HG03571 (cell line): Measurements from ENCODE around the gene TTC39C.
"Not testable (repeated sequence)": the region's sequence is repeated elsewhere in the genome, so short reads cannot be mapped to it uniquely, and the experiment has no call there.

Source experiments
- ATAC-seq: cut with Tn5 transposase; IDR thresholded peaks from one replicate; pipeline ENCODE4 v1.9.1; 2021; ENCODE audit not compliant: unreplicated experiment

TTC39C gene

GRCh38 chr18:24015639-24016631 is 1.4 kb downstream of the TTC39C start:
- no peak for ATAC-seq

DNA sequence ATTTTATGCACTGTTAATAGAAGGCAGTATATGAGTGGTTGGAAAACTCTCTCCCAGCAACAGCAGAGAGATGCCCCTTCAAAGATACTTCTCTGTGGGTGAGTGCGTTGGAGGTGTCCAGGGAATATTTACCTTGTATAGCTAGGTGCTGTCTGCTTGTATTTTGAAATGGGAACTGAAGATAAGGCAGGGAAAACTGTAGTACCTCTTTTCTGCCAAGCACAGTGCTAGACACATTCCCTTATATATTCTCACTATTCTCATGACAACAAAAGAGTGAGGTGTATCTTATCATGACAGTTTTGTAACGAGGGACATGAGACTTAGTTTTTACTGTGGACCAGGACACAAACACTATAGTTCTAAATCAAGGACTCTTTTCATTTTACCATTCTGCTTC is 2.1 kb downstream of the TTC39C start:
- no peak for ATAC-seq

DNA sequence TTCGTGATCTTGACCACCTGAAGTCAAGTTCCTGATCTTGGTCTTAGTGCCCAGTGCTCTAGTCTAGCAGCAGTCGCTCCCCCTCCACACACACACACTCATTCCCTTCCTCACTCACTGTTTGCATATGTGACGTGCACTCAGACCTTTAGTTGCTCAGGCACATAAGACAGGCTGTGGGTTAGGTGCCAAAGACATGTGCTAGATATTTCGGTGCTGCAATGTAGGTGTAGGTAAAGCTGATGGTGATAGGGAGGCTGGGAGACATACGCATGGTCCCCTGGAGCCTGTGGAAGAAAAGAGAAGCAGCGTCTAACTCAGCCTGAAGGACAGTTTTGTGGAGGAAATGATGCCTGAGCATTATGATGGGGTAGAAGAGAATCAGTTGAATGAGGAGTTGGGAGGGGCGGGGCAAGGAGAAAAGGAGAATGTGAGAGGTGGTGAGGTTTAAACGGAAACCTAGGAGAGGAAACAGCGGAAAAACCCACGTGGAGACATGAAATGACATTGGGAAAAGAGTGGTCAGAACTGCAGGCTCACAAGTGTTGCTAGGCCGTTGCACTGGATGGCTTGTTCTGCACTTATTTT is 3.8 kb downstream of the TTC39C start:
- no peak for ATAC-seq

GRCh38 chr18:24019641-24020331 is 5.2 kb downstream of the TTC39C start:
- peak; percentile 84 for ATAC-seq

GRCh38 chr18:24021505-24021904 is 7.0 kb downstream of the TTC39C start:
- ATAC-seq, result no peak

- ATAC-seq, result no peak
These were observed 7.6 kb downstream of the TTC39C start for GRCh38 chr18:24022161-24022560.

DNA sequence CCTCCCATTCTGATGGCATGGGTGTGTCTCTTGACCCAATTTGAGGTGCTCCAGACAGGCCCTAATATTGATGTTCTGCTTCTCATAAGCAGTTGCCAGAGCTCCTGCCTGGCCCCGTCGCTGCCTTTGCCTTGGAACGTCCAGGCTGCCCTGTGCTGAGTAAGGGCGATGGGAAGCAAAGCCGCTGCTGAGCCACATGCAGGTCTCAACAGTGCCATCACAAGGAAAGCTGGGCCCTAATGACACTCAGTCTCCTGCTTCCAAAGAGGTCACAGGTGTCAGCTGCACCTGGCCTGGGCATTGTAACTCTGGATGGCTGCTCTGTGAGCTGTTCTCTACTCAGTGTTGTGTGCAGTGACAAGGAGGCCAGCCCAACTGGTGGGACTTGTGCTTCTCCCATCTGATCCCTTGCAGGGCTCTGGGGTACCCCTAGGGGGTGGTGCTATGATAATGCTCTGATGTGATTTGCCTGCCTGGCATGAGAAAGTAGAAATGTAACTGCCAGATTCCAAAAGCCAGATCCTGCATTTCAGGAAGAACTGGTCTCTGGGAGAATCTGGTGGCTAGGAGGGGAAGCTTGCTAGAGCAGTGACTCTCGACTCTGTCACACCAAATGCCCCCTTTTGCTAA is 8.7 kb downstream of the TTC39C start:
- no peak for ATAC-seq

- no peak for ATAC-seq
These were observed 9.9 kb downstream of the TTC39C start for GRCh38 chr18:24024425-24024824.

- no peak for ATAC-seq
These were observed 11.9 kb downstream of the TTC39C start for GRCh38 chr18:24026457-24026856.

- ATAC-seq, result no peak
These were observed 12.7 kb downstream of the TTC39C start for GRCh38 chr18:24027156-24027827.

GRCh38 chr18:24028946-24029345 is 14.4 kb downstream of the TTC39C start:
- ATAC-seq, result not testable (repeated sequence)

GRCh38 chr18:24031318-24031717 is 16.8 kb downstream of the TTC39C start:
- no peak for ATAC-seq

- no peak for ATAC-seq
These were observed 17.4 kb downstream of the TTC39C start for GRCh38 chr18:24031916-24032315.

DNA sequence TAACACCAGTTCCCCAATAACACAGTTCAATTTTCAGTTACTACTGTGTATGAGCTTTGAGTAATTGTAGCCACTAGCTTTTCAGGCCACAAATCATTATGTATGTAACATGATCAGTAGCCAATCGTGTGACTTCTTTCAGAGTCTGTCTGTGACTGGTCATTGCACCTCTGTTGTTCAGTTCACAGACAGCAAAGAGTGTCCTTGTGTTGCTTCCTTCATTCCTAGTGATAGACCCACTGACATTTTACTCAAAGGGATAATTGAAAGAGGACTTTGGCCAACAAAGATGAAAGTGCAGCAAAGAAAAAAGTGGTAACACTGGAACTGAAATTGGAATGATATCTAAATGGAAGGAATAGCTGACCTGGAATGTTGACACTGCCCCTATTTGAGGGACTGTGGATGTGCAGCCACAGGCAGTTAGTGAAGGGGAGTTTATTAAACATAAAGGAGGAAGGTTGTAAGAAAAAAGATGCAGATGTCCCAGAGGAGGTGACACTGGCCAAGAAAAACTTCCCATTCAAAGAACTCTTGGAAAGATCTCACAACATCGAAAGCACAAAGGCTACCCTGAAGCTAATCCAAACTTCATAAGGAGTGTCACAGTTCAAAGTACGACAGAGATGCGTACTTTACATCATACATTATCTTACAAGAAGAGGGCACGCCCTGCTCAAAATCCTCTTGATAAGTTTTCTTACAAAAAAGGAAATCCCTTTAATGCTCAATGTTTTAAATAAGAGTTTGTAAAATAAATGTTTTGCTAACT is 19.3 kb downstream of the TTC39C start:
- no peak for ATAC-seq

GRCh38 chr18:24035316-24035715 is 20.8 kb downstream of the TTC39C start:
- ATAC-seq, result no peak

- ATAC-seq, result no peak
These were observed 25.1 kb downstream of the TTC39C start for GRCh38 chr18:24039671-24040070.

DNA sequence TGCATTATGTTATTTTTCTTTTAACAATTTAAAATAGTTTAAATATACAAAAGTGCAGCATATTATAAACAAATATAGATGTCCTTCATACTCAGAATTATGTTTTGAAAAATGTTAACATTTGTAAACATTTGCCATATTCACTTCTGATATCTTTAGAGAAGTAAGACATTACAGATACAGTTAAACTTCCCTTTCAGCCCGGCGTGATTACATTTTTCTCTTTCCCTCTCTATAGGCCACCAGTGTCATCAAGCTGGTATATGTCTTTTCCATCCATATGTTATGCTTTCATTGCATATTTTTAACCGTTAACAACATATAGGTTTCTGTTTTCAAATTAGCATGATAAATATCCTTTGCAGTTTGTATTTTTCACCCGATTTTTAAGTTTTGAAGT is 27.1 kb downstream of the TTC39C start:
- ATAC-seq, result no peak

- ATAC-seq, result no peak
These were observed 28.8 kb downstream of the TTC39C start for GRCh38 chr18:24043403-24043802.

- ATAC-seq, result no peak
These were observed 33.7 kb downstream of the TTC39C start for GRCh38 chr18:24048261-24048660.

DNA sequence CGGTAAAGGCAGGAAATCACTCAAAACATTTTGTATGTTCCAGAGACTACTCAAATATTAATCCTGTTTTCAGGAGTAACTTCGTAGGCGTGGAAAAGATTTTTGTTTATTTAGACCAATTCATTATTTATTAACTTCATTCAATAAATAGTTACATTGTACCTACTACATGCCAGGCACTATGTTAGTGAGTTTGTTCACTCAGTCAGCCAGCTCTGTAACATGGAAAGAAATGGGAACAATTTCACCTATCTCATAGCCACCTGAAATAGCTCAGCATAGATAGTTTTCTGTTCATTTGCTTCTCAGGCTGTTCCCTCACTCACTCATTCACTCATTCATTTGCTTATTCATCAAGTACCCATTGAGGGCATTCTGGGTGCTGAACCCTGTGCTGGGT is 34.6 kb downstream of the TTC39C start:
- ATAC-seq, result no peak
